Erythroblast (primary cell): Measurements from ENCODE around the gene AMN1.

Experiments
- GATA1 ChIP-seq: IDR thresholded peaks from 2 replicates; pipeline ENCODE4 v1.6.1; 2011; ENCODE audit warnings: low read depth, mild to moderate bottlenecking, control low read depth, low read length, moderate library complexity
- POLR2A ChIP-seq: IDR thresholded peaks from 2 replicates; pipeline ENCODE4 v1.6.1; 2011; ENCODE audit warnings: mild to moderate bottlenecking, low read length

- no peak for TF ChIP-seq POLR2A
- no peak for TF ChIP-seq GATA1
These were observed 64.8 kb downstream of the AMN1 start for GRCh38 chr12:31664038-31664437.
